ENCODE results near the gene ACSF2.

The ACSF2 gene

GRCh38 chr17:50519141-50519834 is 93.3 kb downstream of the ACSF2 start:
- no peak for TF ChIP-seq CTCF (conservative IDR thresholded peaks at IDR 0.05)
- H3K27ac ChIP-seq, result no peak overlapping the region

- no peak for TF ChIP-seq CTCF (conservative IDR thresholded peaks at IDR 0.05)
- no peak overlapping the region for H3K27ac ChIP-seq
Measured at GRCh38 chr17:50520483-50520882, 94.5 kb downstream of the ACSF2 start.

GRCh38 chr17:50521514-50521913 is 95.5 kb downstream of the ACSF2 start:
- H3K27ac ChIP-seq, result no peak overlapping the region
- TF ChIP-seq CTCF (conservative IDR thresholded peaks at IDR 0.05), result no peak

- no peak for TF ChIP-seq CTCF (conservative IDR thresholded peaks at IDR 0.05)
- no peak overlapping the region for H3K27ac ChIP-seq
Measured at GRCh38 chr17:50522766-50523165, 96.7 kb downstream of the ACSF2 start.

- no peak for TF ChIP-seq CTCF (conservative IDR thresholded peaks at IDR 0.05)
- H3K27ac ChIP-seq, result no peak overlapping the region
Measured at GRCh38 chr17:50523208-50523607, 97.2 kb downstream of the ACSF2 start.

Measured in VCaP (cell line).